HepG2 (cell line): ENCODE results near the gene RNASE4.

Experiments used
- ARID5B ChIP-seq: IDR thresholded peaks from 2 replicates; pipeline ENCODE4 v1.4.0; 2020; ENCODE audit warnings: mild to moderate bottlenecking, missing genetic modification reagents
- CBX5 ChIP-seq: sonication (generic); formaldehyde crosslinking; IDR thresholded peaks from 2 replicates; pipeline ENCODE4 v1.4.0; 2020; ENCODE audit warnings: missing genetic modification reagents, borderline replicate concordance
- CTCF ChIP-seq: sonication (generic); formaldehyde crosslinking; IDR thresholded peaks from 2 replicates; pipeline ENCODE4 v1.5.0; 2020; ENCODE audit warnings: mild to moderate bottlenecking, missing genetic modification reagents, moderate library complexity
- GATAD2A ChIP-seq: IDR thresholded peaks from 2 replicates; pipeline ENCODE4 v1.6.1; 2016
- HDAC2 ChIP-seq: sonication (generic); formaldehyde crosslinking; IDR thresholded peaks from 2 replicates; pipeline ENCODE4 v1.4.0; 2020; ENCODE audit warnings: missing genetic modification reagents
- KDM1A ChIP-seq: IDR thresholded peaks from 2 replicates; pipeline ENCODE4 v1.6.1; 2016; ENCODE audit warnings: missing compliant biosample characterization
- PBX3 ChIP-seq: sonication (generic); formaldehyde crosslinking; IDR thresholded peaks from 2 replicates; pipeline ENCODE4 v1.8.1; 2023; ENCODE audit warnings: missing genetic modification reagents, inconsistent platforms, borderline replicate concordance
- PHB2 ChIP-seq: fragments of 450-650 bp; IDR thresholded peaks from 2 replicates; pipeline ENCODE4 v1.6.1; 2018; ENCODE audit not compliant: partially characterized antibody
- POLR2AphosphoS5 ChIP-seq: IDR thresholded peaks from 2 replicates; pipeline ENCODE4 v1.6.1; 2012; ENCODE audit warnings: low read depth, low read length
- PRPF4 ChIP-seq: fragments of 200-400 bp; formaldehyde crosslinking; IDR thresholded peaks from 2 replicates; pipeline ENCODE4 v1.6.1; 2016; ENCODE audit warnings: low read length, low read depth; ENCODE audit not compliant: poor library complexity, severe bottlenecking
- XRCC5 ChIP-seq: fragments of 200-400 bp; formaldehyde crosslinking; optimal IDR thresholded peaks from 2 replicates; pipeline ENCODE3; 2017; ENCODE audit warnings: mild to moderate bottlenecking, low read length
- ZNF12 ChIP-seq: sonication (generic); formaldehyde crosslinking; IDR thresholded peaks from 2 replicates; pipeline ENCODE4 v1.5.0; 2020; ENCODE audit warnings: missing genetic modification reagents
- ZNF660 ChIP-seq: sonication (generic); formaldehyde crosslinking; IDR thresholded peaks from 2 replicates; pipeline ENCODE4 v1.5.1; 2020; ENCODE audit warnings: mild to moderate bottlenecking, low read depth, missing genetic modification reagents, borderline replicate concordance
- ZNF816 ChIP-seq: sonication (generic); formaldehyde crosslinking; IDR thresholded peaks from 2 replicates; pipeline ENCODE4 v1.8.0; 2022; ENCODE audit warnings: missing genetic modification reagents, mild to moderate bottlenecking, borderline replicate concordance

- TF ChIP-seq CTCF (CRISPR knock-in tag) (no peak), ZNF660 (no peak), GATAD2A (peak; percentile 93), PBX3 (CRISPR knock-in tag) (no peak), XRCC5 (no peak), CBX5 (CRISPR knock-in tag) (no peak), PRPF4 (no peak), ZNF12 (CRISPR knock-in tag) (0 out of 2 replicates have a peak, but pooled peaks have one; percentile 46), ZNF816 (CRISPR knock-in tag) (no peak), POLR2AphosphoS5 (no peak), ARID5B (CRISPR knock-in tag) (peak; percentile 97), KDM1A (CRISPR knock-in tag) (peak; percentile 46; the same call in 1 of the 2 replicates), HDAC2 (peak; percentile 84), PHB2 (no peak)
Measured at GRCh38 chr14:20671597-20672283, 12.6 kb upstream of the RNASE4 start.
